T-helper 1 cell treated with Interleukin-12 subunit alpha and Interleukin-12 subunit beta and Interleukin-4 antibody, amounts not matched to agents 30 μg/mL and 1 μg/mL, for 36 hours (primary cell): Measurements from ENCODE around the gene SFTPA1.
"Not testable (repeated sequence)": the region's sequence is repeated elsewhere in the genome, so short reads cannot be mapped to it uniquely, and the experiment has no call there.

Source experiments
- H3K27ac Mint-ChIP-seq: one replicate; pipeline ENCODE4 v1.8.0; 2021; ENCODE audit warnings: mild to moderate bottlenecking, mixed read lengths
- H3K27me3 Mint-ChIP-seq: one replicate; pipeline ENCODE4 v1.8.0; 2021; ENCODE audit warnings: low read depth, mixed read lengths
- H3K36me3 Mint-ChIP-seq: one replicate; pipeline ENCODE4 v1.8.0; 2021; ENCODE audit warnings: low read depth, mixed read lengths
- H3K4me1 Mint-ChIP-seq: one replicate; pipeline ENCODE4 v1.8.0; 2021; ENCODE audit warnings: low read depth, mixed read lengths
- H3K4me3 Mint-ChIP-seq: one replicate; pipeline ENCODE4 v1.8.0; 2021; ENCODE audit warnings: mild to moderate bottlenecking, moderate library complexity, mixed read lengths
- H3K9me3 Mint-ChIP-seq: one replicate; pipeline ENCODE4 v1.8.0; 2021; ENCODE audit warnings: mixed read lengths

SFTPA1 gene

DNA sequence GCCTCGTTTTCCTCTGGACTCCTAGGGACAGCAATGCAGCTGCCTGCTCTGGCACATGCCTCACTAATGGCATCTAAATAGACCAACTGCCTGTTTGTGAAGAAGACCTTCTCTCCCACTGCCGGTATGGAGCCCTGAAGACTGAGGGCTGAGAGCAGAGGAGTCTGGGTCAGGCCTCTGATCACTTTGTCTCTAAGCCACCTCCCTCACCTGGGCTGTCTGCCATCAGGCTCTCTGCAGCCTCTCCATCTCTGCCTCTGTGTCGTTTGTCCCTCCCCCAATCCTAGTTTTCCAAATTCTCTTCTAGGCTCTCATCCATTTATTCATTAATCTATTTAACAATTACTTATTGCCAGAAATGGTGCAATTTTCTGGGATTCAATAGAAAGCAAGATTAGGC is 15.2 kb upstream of the SFTPA1 start:
- Mint-ChIP-seq H3K27me3 (peaks cover 48% of the 10 kb centered on the region), H3K27ac (no peak overlapping the region), H3K4me1 (no peaks in the 10 kb centered on the region), H3K4me3 (no peak overlapping the region), H3K9me3 (peaks cover 27% of the 10 kb centered on the region), H3K36me3 (peaks cover 2% of the 10 kb centered on the region)

DNA sequence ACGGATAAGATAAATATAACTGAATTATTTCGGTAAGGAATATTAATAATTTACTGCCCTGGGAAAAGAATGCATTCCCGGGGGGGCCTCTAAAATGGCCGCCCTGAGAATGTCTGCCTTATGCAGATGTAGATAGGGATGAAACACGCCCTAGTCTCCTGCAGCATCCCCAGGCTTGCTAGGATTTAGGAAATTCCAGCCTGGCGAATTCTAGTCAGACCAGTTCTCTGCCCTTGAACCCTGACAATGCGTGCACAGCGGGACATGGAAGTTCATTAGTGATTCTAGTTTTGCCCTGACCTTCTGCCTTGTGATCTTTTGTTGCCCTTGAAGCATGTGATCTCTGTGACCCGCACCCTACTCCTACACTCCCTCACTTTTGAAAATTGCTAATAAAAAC is 11.1 kb upstream of the SFTPA1 start:
- H3K36me3 Mint-ChIP-seq, H3K27ac Mint-ChIP-seq, H3K4me3 Mint-ChIP-seq, H3K4me1 Mint-ChIP-seq: not testable (repeated sequence)
- peaks cover 27% of the 10 kb centered on the region for H3K9me3 Mint-ChIP-seq
- H3K27me3 Mint-ChIP-seq: peaks cover 36% of the 10 kb centered on the region

GRCh38 chr10:79601939-79602338 is 8.8 kb upstream of the SFTPA1 start:
- no peak overlapping the region for H3K27ac Mint-ChIP-seq

GRCh38 chr10:79602953-79603352 is 7.8 kb upstream of the SFTPA1 start:
- no peak overlapping the region for H3K4me3 Mint-ChIP-seq
- H3K9me3 Mint-ChIP-seq: peaks cover 13% of the 10 kb centered on the region
- peaks cover 6% of the 10 kb centered on the region for H3K4me1 Mint-ChIP-seq
- peaks cover 2% of the 10 kb centered on the region for H3K36me3 Mint-ChIP-seq
- H3K27ac Mint-ChIP-seq: no peak overlapping the region
- H3K27me3 Mint-ChIP-seq: peaks cover 34% of the 10 kb centered on the region

More at GRCh38 chr10:79601939-79602338, 8.8 kb upstream of the SFTPA1 start:
- H3K27me3 Mint-ChIP-seq: peaks cover 33% of the 10 kb centered on the region
- peaks cover 23% of the 10 kb centered on the region for H3K9me3 Mint-ChIP-seq
- H3K4me1 Mint-ChIP-seq: peaks cover 3% of the 10 kb centered on the region
- H3K4me3 Mint-ChIP-seq: no peak overlapping the region
- H3K36me3 Mint-ChIP-seq: peaks cover 2% of the 10 kb centered on the region

DNA sequence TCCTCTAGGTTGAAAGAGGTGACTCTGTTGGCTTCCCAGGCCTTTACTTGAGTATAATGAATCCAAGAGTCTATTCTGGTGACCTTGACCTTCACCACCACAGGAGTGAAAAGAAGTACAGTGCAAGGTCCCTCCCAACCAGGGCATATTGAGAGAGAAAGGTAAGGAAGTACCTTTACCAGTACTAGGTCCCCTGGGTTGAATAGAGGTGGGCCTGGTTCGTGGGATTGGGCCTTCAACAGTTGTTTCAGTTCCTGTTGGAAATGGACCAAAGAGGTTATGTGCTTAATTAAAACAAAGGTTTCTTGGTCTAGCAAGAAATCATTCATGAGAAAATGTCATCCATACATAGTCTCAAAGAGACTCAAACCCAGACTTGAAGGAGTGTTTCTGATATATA is 6.4 kb upstream of the SFTPA1 start:
- Mint-ChIP-seq H3K36me3 (no peaks in the 10 kb centered on the region), H3K27me3 (peaks cover 33% of the 10 kb centered on the region), H3K9me3 (peaks cover 2% of the 10 kb centered on the region), H3K4me1 (peaks cover 9% of the 10 kb centered on the region), H3K4me3 (no peak overlapping the region), H3K27ac (no peak overlapping the region)

DNA sequence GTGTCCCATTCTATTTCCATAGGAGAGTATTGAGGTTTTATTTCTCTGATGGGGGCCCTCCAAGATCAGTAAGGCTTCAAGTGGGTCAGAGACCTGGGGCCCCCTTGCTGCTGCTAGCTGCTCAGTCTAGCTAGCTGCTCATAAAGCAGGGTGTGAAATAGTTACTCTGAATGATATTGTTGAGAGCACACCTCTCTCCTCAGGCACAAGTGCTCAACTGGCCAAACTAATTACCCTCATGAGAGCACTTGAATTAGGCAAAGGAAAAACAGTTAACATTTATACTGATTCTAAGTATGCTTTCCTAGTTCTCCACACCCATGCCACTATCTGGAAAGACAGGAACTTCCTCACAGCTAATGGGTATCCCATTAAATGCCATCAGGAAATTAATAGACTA is 5.4 kb upstream of the SFTPA1 start:
- peaks cover 24% of the 10 kb centered on the region for H3K27me3 Mint-ChIP-seq
- H3K4me1 Mint-ChIP-seq: peaks cover 10% of the 10 kb centered on the region
- no peaks in the 10 kb centered on the region for H3K36me3 Mint-ChIP-seq
- no peak overlapping the region for H3K4me3 Mint-ChIP-seq
- no peaks in the 10 kb centered on the region for H3K9me3 Mint-ChIP-seq
- no peak overlapping the region for H3K27ac Mint-ChIP-seq

GRCh38 chr10:79608505-79609375 is 2.0 kb upstream of the SFTPA1 start:
- H3K27ac Mint-ChIP-seq: no peak overlapping the region
- no peak overlapping the region for H3K4me3 Mint-ChIP-seq
- H3K27me3 Mint-ChIP-seq: peaks cover 13% of the 10 kb centered on the region
- H3K9me3 Mint-ChIP-seq: no peaks in the 10 kb centered on the region
- no peaks in the 10 kb centered on the region for H3K36me3 Mint-ChIP-seq
- H3K4me1 Mint-ChIP-seq: peaks cover 8% of the 10 kb centered on the region

DNA sequence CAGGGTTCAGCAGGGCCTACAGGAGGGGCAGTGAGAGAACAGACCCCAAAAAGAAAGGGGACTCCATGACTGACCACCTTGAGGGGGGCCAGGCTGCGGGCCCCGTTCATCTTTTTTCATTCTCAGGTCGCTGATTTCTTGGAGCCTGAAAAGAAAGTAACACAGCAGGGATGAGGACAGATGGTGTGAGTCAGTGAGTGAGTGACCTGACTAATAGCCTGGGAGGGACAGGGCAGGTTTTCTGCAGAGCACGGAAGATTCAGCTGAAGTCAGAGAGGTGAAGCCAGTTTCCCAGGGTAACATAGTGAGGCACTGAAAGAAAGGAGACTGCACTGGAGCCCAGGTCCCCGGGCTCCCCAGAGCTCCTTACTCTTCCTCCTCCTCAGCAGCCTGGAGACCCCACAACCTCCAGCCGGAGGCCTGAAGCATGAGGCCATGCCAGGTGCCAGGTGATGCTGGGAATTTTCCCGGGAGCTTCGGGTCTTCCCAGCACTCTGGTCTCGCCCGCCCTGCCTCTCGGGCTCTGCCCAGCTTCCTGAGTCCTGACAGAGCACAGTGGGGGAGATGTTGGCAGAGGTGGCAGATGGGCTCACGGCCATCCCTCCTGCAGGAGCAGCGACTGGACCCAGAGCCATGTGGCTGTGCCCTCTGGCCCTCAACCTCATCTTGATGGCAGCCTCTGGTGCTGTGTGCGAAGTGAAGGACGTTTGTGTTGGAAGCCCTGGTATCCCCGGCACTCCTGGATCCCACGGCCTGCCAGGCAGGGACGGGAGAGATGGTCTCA is 646 bp downstream of the SFTPA1 start:
- not testable (repeated sequence) for H3K27ac Mint-ChIP-seq, H3K4me3 Mint-ChIP-seq, H3K36me3 Mint-ChIP-seq, H3K4me1 Mint-ChIP-seq, H3K9me3 Mint-ChIP-seq
- H3K27me3 Mint-ChIP-seq: peaks cover 19% of the 10 kb centered on the region

DNA sequence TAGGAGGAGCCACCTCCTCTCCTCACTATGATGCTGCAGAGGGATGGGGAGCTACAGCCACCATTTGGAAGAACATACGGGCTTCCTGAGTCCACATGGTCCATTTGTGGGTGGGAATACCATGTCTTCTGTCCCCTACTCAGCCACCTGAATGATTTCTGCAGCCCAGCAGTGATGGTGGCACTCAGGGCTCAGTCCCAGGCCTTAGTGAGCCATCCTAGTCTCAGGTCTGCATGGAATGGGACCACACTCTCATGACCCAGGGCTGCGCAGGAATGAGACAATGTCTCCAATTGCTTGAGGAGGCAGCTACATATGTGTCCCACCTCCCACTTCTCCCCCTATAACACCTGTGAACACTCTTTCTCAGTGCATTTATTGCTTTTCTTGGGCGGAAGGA is 4.8 kb downstream of the SFTPA1 start:
- no peaks in the 10 kb centered on the region for H3K4me1 Mint-ChIP-seq
- H3K27me3 Mint-ChIP-seq: peaks cover 35% of the 10 kb centered on the region
- no peaks in the 10 kb centered on the region for H3K36me3 Mint-ChIP-seq
- no peak overlapping the region for H3K27ac Mint-ChIP-seq
- no peaks in the 10 kb centered on the region for H3K9me3 Mint-ChIP-seq
- H3K4me3 Mint-ChIP-seq: no peak overlapping the region

DNA sequence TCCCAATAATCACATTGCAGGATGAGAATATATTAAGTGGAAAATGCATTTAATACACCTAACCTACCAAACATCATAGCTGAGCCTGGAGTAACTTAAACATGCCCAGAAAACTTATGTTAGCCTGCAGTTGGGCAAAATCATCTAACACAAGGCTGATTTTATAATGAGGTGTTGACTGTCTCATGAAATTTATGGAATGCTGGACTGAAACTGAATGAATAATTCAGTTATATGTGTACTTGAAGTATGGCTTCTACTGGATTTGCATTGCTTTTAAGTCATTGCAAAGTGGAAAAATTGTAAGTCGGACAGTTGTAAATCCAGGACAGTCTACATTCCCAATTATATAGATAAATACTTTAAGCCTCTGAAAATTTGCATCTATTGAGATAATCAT is 5.4 kb downstream of the SFTPA1 start:
- Mint-ChIP-seq H3K4me1 (no peaks in the 10 kb centered on the region), H3K27me3 (peaks cover 35% of the 10 kb centered on the region), H3K27ac (no peak overlapping the region), H3K36me3 (no peaks in the 10 kb centered on the region), H3K9me3 (no peaks in the 10 kb centered on the region), H3K4me3 (no peak overlapping the region)

DNA sequence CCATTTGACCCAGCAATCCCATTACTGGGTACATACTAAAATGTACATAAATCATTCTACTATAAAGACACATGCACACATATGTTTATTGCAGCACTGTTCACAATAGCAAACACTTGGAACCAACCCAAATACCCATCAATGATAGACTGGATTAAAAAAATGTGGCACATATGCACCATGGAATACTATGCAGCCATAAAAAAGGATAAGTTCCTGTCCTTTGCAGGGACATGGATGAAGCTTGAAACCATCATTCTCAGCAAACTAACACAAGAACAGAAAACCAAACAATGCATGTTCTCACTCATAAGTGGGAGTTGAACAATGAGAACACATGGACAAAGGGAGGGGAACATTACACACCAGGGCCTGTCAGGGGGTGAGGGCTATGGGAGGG is 12.9 kb downstream of the SFTPA1 start:
- not testable (repeated sequence) for H3K27ac Mint-ChIP-seq, H3K4me3 Mint-ChIP-seq, H3K9me3 Mint-ChIP-seq, H3K4me1 Mint-ChIP-seq, H3K36me3 Mint-ChIP-seq
- peaks cover 46% of the 10 kb centered on the region for H3K27me3 Mint-ChIP-seq

GRCh38 chr10:79627075-79627474 is 16.3 kb downstream of the SFTPA1 start:
- H3K27ac Mint-ChIP-seq: no peak overlapping the region
- H3K4me3 Mint-ChIP-seq: no peak overlapping the region
- no peaks in the 10 kb centered on the region for H3K4me1 Mint-ChIP-seq
- peaks cover 46% of the 10 kb centered on the region for H3K27me3 Mint-ChIP-seq
- peaks cover 1% of the 10 kb centered on the region for H3K36me3 Mint-ChIP-seq
- peaks cover 5% of the 10 kb centered on the region for H3K9me3 Mint-ChIP-seq

DNA sequence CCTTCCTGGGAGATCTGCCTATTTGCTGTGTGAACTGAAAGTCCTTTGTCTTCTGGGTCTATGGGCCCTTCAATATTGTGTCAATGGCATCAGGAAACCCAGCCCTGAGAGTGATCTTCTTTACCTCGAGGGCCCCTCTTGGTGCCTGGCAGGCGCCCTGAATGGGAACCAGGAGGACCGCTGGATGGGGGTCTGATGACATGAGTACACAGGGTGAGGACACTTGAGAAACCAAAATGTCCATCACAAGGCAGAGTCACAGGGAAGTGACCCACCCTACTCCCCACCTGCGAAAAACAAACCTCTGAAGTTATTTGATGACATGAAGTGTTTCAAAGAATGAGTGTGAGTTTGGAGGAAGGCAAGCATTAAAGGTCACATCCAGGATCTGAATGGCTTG is 17.3 kb downstream of the SFTPA1 start:
- H3K9me3 Mint-ChIP-seq: peaks cover 5% of the 10 kb centered on the region
- peaks cover 42% of the 10 kb centered on the region for H3K27me3 Mint-ChIP-seq
- H3K27ac Mint-ChIP-seq: no peak overlapping the region
- no peaks in the 10 kb centered on the region for H3K4me1 Mint-ChIP-seq
- H3K36me3 Mint-ChIP-seq: peaks cover 1% of the 10 kb centered on the region
- no peak overlapping the region for H3K4me3 Mint-ChIP-seq

- Mint-ChIP-seq H3K27ac (no peak overlapping the region), H3K4me3 (no peak overlapping the region), H3K9me3 (peaks cover 5% of the 10 kb centered on the region), H3K27me3 (peaks cover 47% of the 10 kb centered on the region), H3K4me1 (no peaks in the 10 kb centered on the region), H3K36me3 (no peaks in the 10 kb centered on the region)
Measured at GRCh38 chr10:79628988-79629954, 18.5 kb downstream of the SFTPA1 start.
